Measurements from ENCODE around the gene FZR1. TPM values are rescaled to one million over a fixed set of nuclear protein-coding genes. Genes with fewer than 3 reads are reported as not detected.

The FZR1 gene
- total RNA-seq, 4 donors from 2014 or later: 18.6 to 31.8 (median 25.7) TPM

GRCh38 chr19:3549816-3550215 lies 43.7 kb downstream of the FZR1 start:
- TF ChIP-seq EP300 (IDR thresholded peaks at IDR 0.05) (no peak), POLR2A (IDR thresholded peaks at IDR 0.05) (no peak), CTCF (IDR thresholded peaks at IDR 0.05) (no peak)
- Histone ChIP-seq H3K4me3 (no peak overlapping the region), H3K36me3 (peaks cover 0 to 53% (median 6%) of the 10 kb centered on the region in 3 donors), H3K4me1 (peaks cover 0 to 49% (median 18%) of the 10 kb centered on the region in 4 donors), H3K9me3 (no peaks in the 10 kb centered on the region), H3K27me3 (no peaks in the 10 kb centered on the region), H3K27ac (no peak overlapping the region)
- no peak for DNase-seq (ENCODE audit: low spot score in 2 of 2)
- WGBS, 2 donors: 84 to 86% methylated on average over 10 of the region's 10 CpGs

- no peak overlapping the region for H3K4me3 ChIP-seq
- no peaks in the 10 kb centered on the region for H3K9me3 ChIP-seq
- 87 to 89% methylated on average over 28 to 34 of the region's 34 CpGs for WGBS, 2 donors
- TF ChIP-seq POLR2A (IDR thresholded peaks at IDR 0.05) (no peak), CTCF (IDR thresholded peaks at IDR 0.05) (no peak), EP300 (IDR thresholded peaks at IDR 0.05) (no peak)
- H3K27ac ChIP-seq: no peak overlapping the region
- peaks cover 0 to 55% (median 30%) of the 10 kb centered on the region in 4 donors for H3K4me1 ChIP-seq
- H3K27me3 ChIP-seq: no peaks in the 10 kb centered on the region
- peaks cover 0 to 47% (median 6%) of the 10 kb centered on the region in 3 donors for H3K36me3 ChIP-seq
- no peak for DNase-seq (ENCODE audit: low spot score in 2 of 2)
These were observed 45.1 kb downstream of the FZR1 start for GRCh38 chr19:3550947-3551791.

GRCh38 chr19:3551792-3552095 lies 45.6 kb downstream of the FZR1 start:
- H3K4me1 ChIP-seq: peaks cover 0 to 60% (median 34%) of the 10 kb centered on the region in 4 donors
- no peaks in the 10 kb centered on the region for H3K9me3 ChIP-seq
- WGBS, 2 donors: 74 to 84% methylated on average over 9 of the region's 9 CpGs
- H3K36me3 ChIP-seq: peaks cover 0 to 42% (median 6%) of the 10 kb centered on the region in 3 donors
- H3K27ac ChIP-seq: peak overlapping the region in 1 of 4 donors; percentile 56
- no peak overlapping the region for H3K4me3 ChIP-seq
- no peak for DNase-seq (ENCODE audit: low spot score in 2 of 2)
- TF ChIP-seq CTCF (IDR thresholded peaks at IDR 0.05) (no peak), POLR2A (IDR thresholded peaks at IDR 0.05) (no peak), EP300 (IDR thresholded peaks at IDR 0.05) (no peak)
- no peaks in the 10 kb centered on the region for H3K27me3 ChIP-seq

- peaks cover 0 to 50% (median 27%) of the 10 kb centered on the region in 4 donors for H3K4me1 ChIP-seq
These were observed 48.4 kb downstream of the FZR1 start for GRCh38 chr19:3554254-3555083.

More at GRCh38 chr19:3554254-3555083, 48.4 kb downstream of the FZR1 start:
- WGBS, 2 donors: 69 to 72% methylated on average over 20 to 21 of the region's 21 CpGs
- peaks cover 0 to 19% (median 0%) of the 10 kb centered on the region in 3 donors for H3K36me3 ChIP-seq
- no peaks in the 10 kb centered on the region for H3K9me3 ChIP-seq
- peak overlapping the region in 1 of 4 donors; percentile 1 for H3K4me3 ChIP-seq
- no peak for DNase-seq (ENCODE audit: low spot score in 2 of 2)
- peak overlapping the region in 3 of 4 donors; percentile 56 to 96 (median 78) for H3K27ac ChIP-seq
- no peaks in the 10 kb centered on the region for H3K27me3 ChIP-seq
- TF ChIP-seq EP300 (IDR thresholded peaks at IDR 0.05) (no peak), POLR2A (IDR thresholded peaks at IDR 0.05) (no peak), CTCF (IDR thresholded peaks at IDR 0.05) (no peak)
